ENCODE results near the gene RPS16. TPM values are rescaled to one million over a fixed set of nuclear protein-coding genes. Genes with fewer than 3 reads are reported as not detected.

Gene RPS16
- total and polyA plus RNA-seq, 2 of the 8 experiments (the other 6 are each of a cell fraction or from before 2014, with no cell fraction given) = 2,433 to 7,810 TPM

DNA sequence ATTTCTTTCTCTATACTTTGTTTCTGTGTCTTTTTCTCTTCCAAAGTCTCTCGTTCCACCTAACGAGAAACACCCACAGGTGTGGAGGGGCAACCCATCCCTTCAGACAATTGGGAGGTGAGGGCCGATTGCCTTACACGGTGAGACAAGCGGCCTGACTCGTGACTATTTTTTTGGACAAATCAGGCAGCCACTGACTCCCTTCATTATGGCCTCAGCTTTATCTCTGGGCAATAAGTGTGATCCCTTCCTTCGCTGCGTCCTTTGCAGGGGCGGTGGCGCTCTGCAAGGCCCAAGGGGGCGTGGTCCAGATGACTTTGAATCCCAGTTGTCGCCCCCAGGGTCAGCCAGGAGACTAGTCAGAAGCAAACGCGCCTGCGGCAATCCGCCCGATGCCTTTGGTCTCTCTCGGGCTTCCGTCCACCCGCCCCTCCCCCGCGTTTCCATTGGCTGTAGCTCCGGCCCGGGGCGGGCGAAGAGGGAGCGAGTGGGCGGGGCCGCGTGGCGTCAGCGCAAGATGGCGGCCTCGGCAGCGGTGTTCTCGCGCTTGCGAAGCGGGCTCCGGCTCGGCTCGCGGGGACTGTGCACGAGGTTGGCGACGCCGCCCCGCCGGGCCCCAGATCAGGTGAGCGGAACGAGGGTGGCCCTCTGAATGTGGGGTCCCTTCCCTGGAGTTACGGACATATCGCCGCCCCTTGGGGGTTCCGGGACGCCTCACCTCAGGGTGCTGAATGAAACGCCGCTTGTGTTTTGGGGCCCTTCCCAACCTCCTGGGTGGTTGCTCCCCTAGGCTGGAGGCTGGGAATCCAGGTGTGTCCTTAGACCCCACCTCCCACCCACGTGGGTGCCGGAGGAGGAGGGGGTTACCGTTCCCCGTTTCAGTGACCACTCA is 44.8 kb upstream of the RPS16 start, which contains the start of gene TIMM50 (continued):
- TF ChIP-seq CTBP2 (IDR thresholded peaks at IDR 0.05; ENCODE audit: borderline replicate concordance, insufficient read depth, insufficient read length, low read length) (no peak), EP300 (IDR thresholded peaks at IDR 0.05; ENCODE audit: borderline replicate concordance in 1 of 2, low read depth in 2 of 2, low read length in 2 of 2) (no peak; a peak in 1 of 3 replicates), CTCF (IDR thresholded peaks at IDR 0.05; ENCODE audit: control extremely low read depth in 1 of 3, insufficient read depth in 1 of 3, low read depth in 1 of 3, low read length in 3 of 3) (no peak), JUN (IDR thresholded peaks at IDR 0.05; ENCODE audit: low read depth, low read length) (no peak), CEBPB (IDR thresholded peaks at IDR 0.05; ENCODE audit: low read depth, low read length) (peak; percentile 59; the same call in 1 of the 2 replicates), KDM4A (IDR thresholded peaks at IDR 0.05; ENCODE audit: low read depth, low read length, severe bottlenecking) (no peak), SIRT6 (IDR thresholded peaks at IDR 0.05; ENCODE audit: low read length) (no peak), NANOG (IDR thresholded peaks at IDR 0.05; ENCODE audit: insufficient read depth, low read depth, low read length, poor library complexity, severe bottlenecking) (no peak), SIX5 (IDR thresholded peaks at IDR 0.05; ENCODE audit: low read depth, low read length) (no peak), POU5F1 (IDR thresholded peaks at IDR 0.05; ENCODE audit: low read depth, low read length) (no peak), EZH2 (IDR thresholded peaks at IDR 0.05; ENCODE audit: low read depth, low read length, severe bottlenecking) (no peak), CREB1 (IDR thresholded peaks at IDR 0.05) (peak; percentile 89), RBBP5 (IDR thresholded peaks at IDR 0.05; ENCODE audit: borderline replicate concordance, low read depth, low read length) (0 out of 2 replicates have a peak, but pooled peaks have one; percentile 80), RAD21 (IDR thresholded peaks at IDR 0.05 in 1 of 2, conservative IDR thresholded peaks at IDR 0.05 in 1 of 2; ENCODE audit: low read depth in 2 of 2, low read length in 2 of 2) (no peak; a peak in 1 of 4 replicates), PHF8 (conservative IDR thresholded peaks at IDR 0.05; ENCODE audit: low read depth, low read length) (peak; percentile 97), POLR2A (IDR thresholded peaks at IDR 0.05; ENCODE audit: control extremely low read depth in 1 of 2, low read depth in 2 of 2, low read length in 2 of 2) (peak; percentile 74 to 84), HDAC2 (IDR thresholded peaks at IDR 0.05; ENCODE audit: borderline replicate concordance in 1 of 2, low read depth in 2 of 2, low read length in 2 of 2) (no peak), BCL11A (IDR thresholded peaks at IDR 0.05; ENCODE audit: low read depth in 2 of 2, low read length in 2 of 2) (no peak), BACH1 (IDR thresholded peaks at IDR 0.05; ENCODE audit: low read length) (no peak)

All from H1 (cell line).